GM21529 (cell line): ENCODE data around the gene CACNB4.
A peak's percentile ranks its signal among the peaks of the same experiment; 100 is the strongest.
"Not testable (repeated sequence)": the region's sequence is repeated elsewhere in the genome, so short reads cannot be mapped to it uniquely, and the experiment has no call there.

Source experiments
- ATAC-seq: cut with Tn5 transposase; IDR thresholded peaks from one replicate; pipeline ENCODE4 v1.9.1; 2021; ENCODE audit not compliant: unreplicated experiment

CACNB4 gene

DNA sequence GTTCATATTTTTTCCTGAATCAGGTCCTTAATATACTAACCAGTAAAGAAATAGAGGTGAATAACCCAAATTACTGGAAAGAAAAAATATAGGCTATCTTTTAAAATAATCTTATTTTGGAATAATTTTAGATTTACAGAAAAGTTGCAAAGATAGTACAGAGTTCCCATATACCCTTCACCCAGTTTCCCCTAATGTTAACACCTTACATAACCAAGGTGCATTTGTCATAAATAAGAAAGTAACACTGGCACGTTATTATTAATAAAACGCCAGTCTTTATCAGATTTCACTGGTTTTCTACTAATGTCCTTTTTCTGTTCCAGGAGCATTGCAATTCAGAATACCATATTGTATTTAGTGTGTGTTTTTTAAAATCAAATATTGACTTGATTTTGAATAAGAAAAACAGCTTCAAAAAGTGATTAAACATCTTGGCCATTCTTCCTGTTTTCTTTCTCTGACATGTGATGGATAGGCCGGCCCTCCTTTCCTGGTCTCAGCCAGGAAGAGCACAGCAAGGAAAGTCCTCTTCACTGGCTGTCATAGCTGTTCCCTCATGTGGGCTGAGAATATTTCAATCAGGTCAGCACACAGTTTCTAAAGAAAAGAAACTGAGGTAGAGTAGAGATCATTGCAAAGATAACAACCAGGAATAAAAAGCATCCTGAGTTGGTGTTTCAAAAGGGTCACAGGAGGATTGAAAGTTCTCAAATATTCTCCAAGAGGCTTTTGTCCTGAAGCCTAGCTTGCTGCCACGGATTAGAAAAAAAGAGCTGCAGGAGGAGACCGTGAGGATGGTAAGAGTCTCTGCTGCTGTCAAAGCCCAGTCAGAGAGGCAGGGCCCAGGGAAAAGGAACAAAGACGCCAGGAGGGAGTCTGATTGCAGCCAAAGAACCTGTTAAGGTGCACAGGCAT lies 191.3 kb downstream of the CACNB4 start:
- ATAC-seq, result no peak

GRCh38 chr2:151906633-151906998 lies 192.2 kb downstream of the CACNB4 start:
- no peak for ATAC-seq

DNA sequence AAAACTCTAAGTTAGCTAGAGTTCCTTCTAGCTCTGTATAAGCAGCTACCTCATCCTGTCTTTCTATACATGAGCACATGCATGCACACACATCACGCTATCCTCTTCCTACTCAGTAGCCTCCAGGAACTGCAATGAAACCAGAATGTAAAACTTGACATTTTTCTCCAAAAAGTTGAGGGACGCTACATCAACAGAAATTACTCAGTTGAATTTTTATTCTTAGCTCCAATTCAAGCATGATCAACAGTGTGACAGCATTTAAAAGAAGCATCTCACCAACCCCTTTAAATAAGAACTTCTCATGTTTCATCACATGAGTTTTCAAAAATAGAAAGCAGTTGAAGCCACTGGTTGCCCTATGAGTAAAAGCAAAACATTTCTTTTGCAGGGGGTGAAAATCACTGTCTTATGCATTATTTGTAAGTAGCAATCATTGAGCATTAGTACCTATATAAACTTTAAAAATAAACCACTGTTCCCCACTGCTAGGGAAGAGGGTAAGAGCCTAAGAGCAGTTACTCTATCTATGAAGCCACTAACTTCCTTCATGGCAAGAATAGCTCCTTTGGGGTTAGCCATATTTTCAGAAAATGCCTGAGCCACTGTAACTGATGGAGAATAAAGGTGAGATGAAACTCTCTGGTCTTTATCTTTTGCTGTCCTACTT lies 192.7 kb downstream of the CACNB4 start:
- ATAC-seq, result peak; percentile 85

DNA sequence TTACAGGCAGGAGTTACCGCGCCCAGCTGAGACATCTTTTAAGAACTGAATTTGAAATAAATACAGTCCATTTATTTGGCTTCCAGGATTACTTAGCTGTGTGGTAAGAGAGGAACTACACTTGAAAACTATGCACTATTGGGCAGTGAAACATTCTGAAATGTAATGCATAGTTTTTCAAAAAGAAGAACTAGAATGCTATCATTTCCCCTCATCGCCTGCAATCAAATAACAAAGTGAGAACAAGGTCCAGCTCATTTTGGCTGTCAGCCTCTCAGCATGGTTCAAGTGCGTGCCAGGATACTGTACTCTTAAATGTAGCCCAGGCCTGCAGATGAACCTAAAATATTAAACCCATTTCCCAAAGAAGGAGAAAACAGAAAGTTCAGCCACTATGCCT lies 194.0 kb downstream of the CACNB4 start:
- no peak for ATAC-seq

DNA sequence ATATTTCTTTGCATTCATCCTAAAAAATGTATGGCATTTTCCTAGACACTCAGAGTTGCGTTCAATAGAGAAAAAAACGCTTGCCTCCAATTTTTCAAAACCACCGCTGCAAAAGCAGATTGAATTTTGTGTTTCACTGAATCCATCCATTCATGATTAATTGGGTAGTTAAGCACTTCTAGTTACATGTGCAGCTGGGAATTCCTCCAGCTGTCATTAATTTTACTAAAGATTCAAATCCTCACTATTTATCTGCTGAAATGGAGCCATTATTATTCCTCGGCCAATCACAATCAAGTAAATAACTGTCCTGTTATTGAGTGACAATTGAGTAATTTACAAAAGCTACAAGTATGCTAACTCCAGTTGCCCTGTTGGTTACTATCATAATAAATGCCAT lies 194.8 kb downstream of the CACNB4 start:
- no peak for ATAC-seq

DNA sequence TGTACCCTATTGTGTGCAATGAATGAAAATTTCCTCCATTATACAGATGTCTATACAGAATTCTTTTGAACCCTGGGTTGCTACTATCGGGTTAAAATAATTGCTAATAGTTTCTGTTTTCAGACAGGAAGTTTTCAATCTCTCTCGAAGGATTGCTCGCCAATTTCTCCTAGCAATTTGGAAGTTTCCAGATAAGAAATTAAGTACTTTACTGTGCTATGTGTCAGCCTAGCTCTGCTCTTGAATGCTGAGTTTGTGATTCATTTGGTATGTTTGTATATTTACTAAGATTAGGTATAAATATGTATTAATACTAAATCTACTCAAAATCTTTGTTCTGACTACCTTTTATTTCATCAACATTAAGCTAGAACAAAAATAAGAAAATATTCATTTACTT lies 196.0 kb downstream of the CACNB4 start:
- no peak for ATAC-seq

- no peak for ATAC-seq
Observed at GRCh38 chr2:151900331-151900730, 198.5 kb downstream of the CACNB4 start.

GRCh38 chr2:151899156-151899555 lies 199.7 kb downstream of the CACNB4 start:
- ATAC-seq, result no peak

- no peak for ATAC-seq
Observed at GRCh38 chr2:151891566-151892194, 207.2 kb downstream of the CACNB4 start.

GRCh38 chr2:151887164-151887563 lies 211.7 kb downstream of the CACNB4 start:
- ATAC-seq, result no peak

GRCh38 chr2:151886241-151886640 lies 212.6 kb downstream of the CACNB4 start:
- no peak for ATAC-seq

DNA sequence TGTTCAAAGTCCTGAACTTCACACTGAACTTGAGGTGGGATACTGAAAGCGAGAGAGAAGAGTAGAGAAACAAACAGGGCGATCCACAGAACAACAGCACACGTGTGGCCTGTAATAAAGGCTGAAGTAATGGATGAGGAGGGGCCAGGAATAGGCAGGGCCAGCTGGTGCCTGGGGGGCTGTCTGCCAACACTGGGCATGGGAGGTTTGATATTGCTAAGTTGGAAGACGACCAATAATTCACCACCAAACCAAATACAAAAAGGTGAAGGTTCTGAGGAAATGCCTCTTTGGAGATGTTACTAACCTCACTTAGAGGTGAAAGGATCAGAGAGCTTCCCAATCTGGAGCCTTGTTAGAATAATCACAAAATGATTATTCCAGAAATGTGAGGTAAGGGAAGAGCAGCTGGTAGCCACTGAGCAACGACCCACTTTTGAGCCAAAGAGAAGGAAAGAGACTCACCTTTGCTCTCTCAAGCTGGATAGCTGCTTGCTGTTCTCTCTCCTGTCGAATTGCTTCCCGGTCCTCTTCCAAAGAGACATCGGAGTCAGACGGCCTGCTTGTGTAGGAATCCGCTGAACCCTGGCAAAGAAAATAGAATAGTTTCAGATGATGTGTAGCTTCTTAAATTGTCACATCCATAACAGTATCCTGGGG lies 215.9 kb downstream of the CACNB4 start:
- ATAC-seq, result no peak

- ATAC-seq, result no peak
Observed at GRCh38 chr2:151881342-151881741, 217.5 kb downstream of the CACNB4 start.

DNA sequence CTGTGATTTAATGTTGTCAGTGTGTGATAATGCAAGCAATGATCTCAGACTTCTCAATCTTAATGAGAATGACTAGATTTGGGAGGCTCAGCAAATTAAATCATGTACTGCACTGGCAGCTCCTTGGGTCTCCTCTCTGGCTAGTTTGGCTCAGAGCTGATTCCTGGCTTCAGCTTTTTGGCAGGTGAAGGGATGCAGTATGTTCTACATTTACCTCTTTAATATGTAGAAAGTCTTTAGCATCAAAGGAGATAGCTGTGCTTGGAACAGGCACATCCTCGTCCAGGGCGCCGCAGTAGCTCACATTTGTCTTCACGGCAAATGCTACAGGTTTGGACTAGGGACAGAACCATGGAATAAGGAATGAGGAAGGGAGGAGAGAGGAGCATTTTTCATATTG lies 218.3 kb downstream of the CACNB4 start:
- ATAC-seq, result no peak

DNA sequence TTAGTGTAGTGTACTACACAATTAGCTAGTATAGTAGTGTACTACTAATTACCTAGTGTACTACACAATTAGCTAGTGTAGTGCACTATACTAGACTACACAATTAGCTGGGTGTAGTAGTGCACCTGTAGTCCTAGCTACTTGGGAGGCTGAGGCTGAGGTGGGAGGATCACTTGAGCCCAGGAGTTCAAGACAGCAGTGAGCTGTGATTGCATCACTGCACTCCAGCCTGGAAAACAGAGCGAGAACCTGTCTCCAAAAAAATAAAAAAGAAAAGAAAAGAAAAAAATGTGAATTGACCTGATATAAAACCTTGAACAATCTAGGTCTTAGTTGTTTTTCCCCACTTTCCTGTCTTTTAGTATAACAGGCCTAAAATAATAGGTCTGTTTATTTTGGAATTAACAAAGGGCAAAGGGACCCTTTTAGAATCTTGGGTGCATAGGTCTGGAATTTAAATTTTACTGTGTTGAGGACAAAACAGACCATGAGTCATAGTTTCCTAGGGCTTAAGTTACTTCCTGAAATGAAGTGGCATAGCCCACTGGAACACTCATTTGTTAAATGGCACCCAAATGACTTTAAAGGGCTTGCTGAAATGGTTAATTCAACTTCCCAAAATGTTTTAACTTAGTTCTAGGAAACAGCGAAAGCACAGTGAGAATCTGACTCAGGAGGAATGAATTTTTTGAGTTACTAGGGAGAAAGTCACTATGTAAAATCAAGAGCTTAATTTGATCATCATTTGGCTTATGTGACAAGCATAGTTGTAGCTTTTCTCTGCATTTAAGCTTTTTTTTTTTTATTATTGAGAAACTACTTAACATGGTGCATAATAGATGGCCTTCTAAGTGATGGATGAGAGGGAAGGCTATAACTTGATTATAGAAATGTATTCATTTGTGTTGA lies 219.9 kb downstream of the CACNB4 start:
- peak; percentile 67 for ATAC-seq

- no peak for ATAC-seq
Observed at GRCh38 chr2:151878204-151878603, 220.6 kb downstream of the CACNB4 start.

DNA sequence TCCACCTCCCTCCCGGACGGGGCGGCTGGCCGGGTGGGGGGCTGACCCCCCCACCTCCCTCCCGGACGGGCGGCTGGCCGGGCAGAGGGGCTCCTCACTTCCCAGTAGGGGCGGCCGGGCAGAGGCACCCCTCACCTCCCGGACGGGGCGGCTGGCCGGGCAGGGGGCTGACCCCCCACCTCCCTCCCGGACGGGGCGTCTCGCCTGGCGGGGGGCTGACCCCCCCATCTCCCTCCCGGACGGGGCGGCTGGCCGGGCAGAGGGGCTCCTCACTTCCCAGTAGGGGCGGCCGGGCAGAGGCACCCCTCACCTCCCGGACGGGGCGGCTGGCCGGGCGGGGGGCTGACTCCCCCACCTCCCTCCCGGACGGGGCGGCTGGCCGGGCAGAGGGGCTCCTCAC lies 223.2 kb downstream of the CACNB4 start:
- not testable (repeated sequence) for ATAC-seq

DNA sequence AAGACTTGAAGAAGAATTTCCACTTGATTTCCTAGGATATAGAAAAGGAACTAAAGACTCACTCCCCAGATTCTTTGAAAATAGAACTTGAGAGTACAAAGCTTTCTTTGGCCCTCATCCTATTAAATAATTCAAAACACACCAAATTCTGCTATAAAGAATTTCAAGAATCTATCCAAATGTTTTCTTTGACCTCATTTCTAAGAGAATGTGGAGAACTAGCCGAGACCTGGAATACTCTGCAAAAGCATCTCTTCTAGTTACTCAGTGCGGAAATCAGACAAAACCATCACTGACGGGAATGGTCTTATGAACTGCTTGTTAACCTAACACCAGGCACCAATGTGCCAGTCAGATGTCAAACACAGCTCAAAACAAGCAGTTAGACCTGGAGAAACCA lies 226.4 kb downstream of the CACNB4 start:
- ATAC-seq, result no peak

GRCh38 chr2:151869291-151869690 lies 229.6 kb downstream of the CACNB4 start:
- ATAC-seq, result no peak

DNA sequence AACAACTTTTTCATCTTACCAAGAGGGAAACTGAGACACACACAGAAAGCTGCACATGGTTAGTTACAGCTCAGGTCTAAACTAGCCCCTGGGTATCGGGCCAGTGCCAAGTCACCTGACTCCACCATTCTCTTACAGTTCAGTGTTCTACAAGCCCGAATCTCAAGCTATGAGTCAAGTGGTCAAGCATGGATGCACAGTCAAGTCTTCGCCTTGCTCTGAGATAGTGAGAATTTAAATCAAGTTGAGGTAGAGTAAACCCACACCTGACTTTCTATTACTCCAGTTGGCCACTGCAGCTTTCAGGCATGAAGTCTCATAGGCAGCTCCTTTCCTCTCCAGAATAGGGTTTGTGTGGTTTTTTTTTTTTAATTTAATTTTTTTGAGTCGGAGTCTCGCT lies 236.1 kb downstream of the CACNB4 start:
- peak; percentile 99 for ATAC-seq
